ENCODE results near the gene MECP2. TPM values are rescaled to one million over a fixed set of nuclear protein-coding genes. Genes with fewer than 3 reads are reported as not detected.
"Not testable (repeated sequence)": the region's sequence is repeated elsewhere in the genome, so short reads cannot be mapped to it uniquely, and the experiment has no call there.

MECP2 gene
- 40.8 and 47.3 TPM in 2 replicates for total RNA-seq (2014; rRNA removed)
- percentile 82 among the genes with signal in this experiment for Bru-seq, nascent RNA
- percentile 90 among the genes with signal in this experiment for BruChase-seq, experiment 1, labeled RNA remaining after a 6-hour chase
- BruChase-seq, experiment 2, labeled RNA remaining after a 2-hour chase, result percentile 89 among the genes with signal in this experiment
- long read RNA-seq, full-length matches to known transcripts, result 20 of 83 reads
- long read RNA-seq, partial matches to known transcripts, result 7 of 83 reads
- long read RNA-seq, other reads (novel, unspliced or antisense), result 56 of 83 reads

GRCh38 chrX:154097589-154098541 lies at the start of gene MECP2:
TSS of gene MECP2 (minus strand) at chrX:154097717.
- DNase-seq, result peak; percentile 92
- peak; percentile 90 for ATAC-seq
- H3F3A ChIP-seq (ENCODE audit: low read length, unreplicated experiment), result no peaks in the 10 kb centered on the region
- peak within 1 kb of the TSS; percentile 81 for H3K9ac ChIP-seq (ENCODE audit: low read length)
- H3K9me2 ChIP-seq (replicated peaks; ENCODE audit: low read length), result no peaks in the 10 kb centered on the region
- BruUV-seq (replicated peaks), result TSS peak; percentile 61
- H3K27ac ChIP-seq (ENCODE audit: low read length), result peak within 1 kb of the TSS; percentile 25; the same call in 1 of the 2 replicates
- peak within 1 kb of the TSS; percentile 96 for H2AFZ ChIP-seq (ENCODE audit: low read length)
- peaks cover 34% of the 10 kb centered on the region for H4K20me1 ChIP-seq (ENCODE audit: low read length)
- H3K36me3 ChIP-seq (ENCODE audit: low read depth, low read length), result no peaks in the 10 kb centered on the region
- H3K4me1 ChIP-seq (ENCODE audit: insufficient read depth, low read length), result peaks cover 23% of the 10 kb centered on the region
- H3K4me3 ChIP-seq (ENCODE audit: low read length), result peak within 1 kb of the TSS; percentile 99
- peak within 1 kb of the TSS; percentile 89 for H3K4me2 ChIP-seq (ENCODE audit: low read length)
- intact Hi-C loops (cut with micrococcal nuclease), result no loop called here
- ChIA-PET CTCF (interaction anchor here (0.6 kb wide), 1 partner anchor 205 kb away, joined by 9 read pairs; no protein-coding TSS in a partner anchor), POLR2A (ENCODE audit: unreplicated experiment) (no interaction called here)
- H3K9me3 ChIP-seq (ENCODE audit: low read length), result no peaks in the 10 kb centered on the region
- H3K79me2 ChIP-seq (ENCODE audit: low read length), result peaks cover 44% of the 10 kb centered on the region
- no peaks in the 10 kb centered on the region for H3K27me3 ChIP-seq (ENCODE audit: low read length)
- TF ChIP-seq EZH2phosphoT487 (IDR thresholded peaks at IDR 0.05; ENCODE audit: borderline replicate concordance, low read length) (no peak), EZH2 (IDR thresholded peaks at IDR 0.05; ENCODE audit: low read length, unreplicated experiment) (no peak), CTCF (conservative IDR thresholded peaks at IDR 0.05; ENCODE audit: low read depth, low read length) (no peak)

- H3K9ac ChIP-seq (ENCODE audit: low read length); CTCF ChIA-PET; H3K36me3 ChIP-seq (ENCODE audit: low read depth, low read length); H3K27me3 ChIP-seq (ENCODE audit: low read length); H3K4me2 ChIP-seq (ENCODE audit: low read length); H4K20me1 ChIP-seq (ENCODE audit: low read length); DNase-seq; H3K9me2 ChIP-seq (replicated peaks; ENCODE audit: low read length); ATAC-seq; BruUV-seq (replicated peaks); H3F3A ChIP-seq (ENCODE audit: low read length, unreplicated experiment); POLR2A ChIA-PET (ENCODE audit: unreplicated experiment); H3K27ac ChIP-seq (ENCODE audit: low read length); H3K9me3 ChIP-seq (ENCODE audit: low read length); H2AFZ ChIP-seq (ENCODE audit: low read length); H3K4me1 ChIP-seq (ENCODE audit: insufficient read depth, low read length); H3K4me3 ChIP-seq (ENCODE audit: low read length); intact Hi-C loops (cut with micrococcal nuclease); H3K79me2 ChIP-seq (ENCODE audit: low read length): not testable (repeated sequence)
Measured at GRCh38 chrX:154144010-154144409, 46.5 kb upstream of the MECP2 start, which contains the start of gene OPN1LW. TSS of gene OPN1LW (plus strand) at chrX:154144243. CDS start at chrX:154144284, 41 bp downstream.

- Histone ChIP-seq H3K9me3 (ENCODE audit: low read length) (no peaks in the 10 kb centered on the region), H3K79me2 (ENCODE audit: low read length) (no peaks in the 10 kb centered on the region), H3F3A (ENCODE audit: low read length, unreplicated experiment) (no peaks in the 10 kb centered on the region), H3K4me1 (ENCODE audit: insufficient read depth, low read length) (no peaks in the 10 kb centered on the region), H3K9ac (ENCODE audit: low read length) (no peak overlapping the region), H3K27me3 (ENCODE audit: low read length) (no peaks in the 10 kb centered on the region), H3K4me3 (ENCODE audit: low read length) (no peak overlapping the region), H2AFZ (ENCODE audit: low read length) (no peak overlapping the region), H3K36me3 (ENCODE audit: low read depth, low read length) (no peaks in the 10 kb centered on the region), H3K27ac (ENCODE audit: low read length) (no peak overlapping the region), H4K20me1 (ENCODE audit: low read length) (no peaks in the 10 kb centered on the region), H3K9me2 (replicated peaks; ENCODE audit: low read length) (no peaks in the 10 kb centered on the region), H3K4me2 (ENCODE audit: low read length) (no peak overlapping the region)
- BruUV-seq (replicated peaks), result no TSS peak
- POLR2A ChIA-PET (ENCODE audit: unreplicated experiment), result no interaction called here
- ATAC-seq (no peak), DNase-seq (no peak)
- no peak for TF ChIP-seq EZH2phosphoT487 (IDR thresholded peaks at IDR 0.05; ENCODE audit: borderline replicate concordance, low read length)
- TF ChIP-seq EZH2 (IDR thresholded peaks at IDR 0.05; ENCODE audit: low read length, unreplicated experiment), result no peak
- TF ChIP-seq CTCF (conservative IDR thresholded peaks at IDR 0.05; ENCODE audit: low read depth, low read length), result no peak
- intact Hi-C loops (cut with micrococcal nuclease), result no loop called here
- CTCF ChIA-PET, result no interaction called here
Measured at GRCh38 chrX:154142950-154143745, 45.6 kb upstream of the MECP2 start.

All from PC-3 (cell line).